ENCODE data around the gene MALSU1. TPM values are rescaled to one million over a fixed set of nuclear protein-coding genes. Genes with fewer than 3 reads are reported as not detected.

The MALSU1 gene
- 100 to 1,000 TPM in 1 of 4 donors, 10 to 100 TPM in 2, not detected in 1; 26.2 to 165 (median 50.1) TPM for total RNA-seq

GRCh38 chr7:23298885-23299769, at the start of gene MALSU1:
Gene MALSU1, plus strand, starts transcription at chr7:23299339. Its CDS starts 14 bp downstream, at chr7:23299353.
- Histone ChIP-seq H3K36me3 (peaks cover 0 to 7% (median 0%) of the 10 kb centered on the region in 4 donors), H3K4me3 (peak within 1 kb of the TSS; percentile 72 to 97 (median 82)), H3K27me3 (no peaks in the 10 kb centered on the region), H3K27ac (peak within 1 kb of the TSS; percentile 83 to 91 (median 88)), H3K4me1 (peaks cover 8 to 43% (median 15%) of the 10 kb centered on the region in 4 donors), H3K9me3 (no peaks in the 10 kb centered on the region)
- TF ChIP-seq POLR2AphosphoS5 (IDR thresholded peaks at IDR 0.05) (peak; percentile 91 to 93 (median 92)), POLR2A (IDR thresholded peaks at IDR 0.05) (peak; percentile 88), EP300 (IDR thresholded peaks at IDR 0.05; ENCODE audit: low read depth) (no peak)
- WGBS, 2 donors (ENCODE audit: low coverage in 1 of 2), result 3 to 40% methylated on average over 1 to 55 of the region's 59 CpGs
- in situ Hi-C loops (cut with MboI; ENCODE audit: low pct_ligation_motif_present in 1 of 4, low pct_unique_long_range_greater_than_20kb in 1 of 4, low sequenced_read_pairs in 3 of 4) (loop anchor here in 1 of 4 donors (10.0 kb wide), 1 partner anchor 114 kb away; the partner anchor contains the start of gene NUP42), intact Hi-C loops (cut with DNase I; ENCODE audit: low total_unique reads) (no loop called here)
- DNase-seq, result peak; percentile 98

GRCh38 chr7:23249486-23249885, 49.7 kb upstream of the MALSU1 start:
- in situ Hi-C loops (cut with MboI; ENCODE audit: low pct_ligation_motif_present in 1 of 4, low pct_unique_long_range_greater_than_20kb in 1 of 4, low sequenced_read_pairs in 3 of 4), result no loop called here
- Histone ChIP-seq H3K4me1 (no peaks in the 10 kb centered on the region), H3K36me3 (no peaks in the 10 kb centered on the region), H3K9me3 (no peaks in the 10 kb centered on the region), H3K27me3 (peaks cover 60% of the 10 kb centered on the region), H3K4me3 (no peak overlapping the region), H3K27ac (no peak overlapping the region)
- no peak for TF ChIP-seq POLR2A (IDR thresholded peaks at IDR 0.05)
- TF ChIP-seq POLR2AphosphoS5 (IDR thresholded peaks at IDR 0.05), result no peak
- TF ChIP-seq EP300 (IDR thresholded peaks at IDR 0.05; ENCODE audit: low read depth), result no peak
- no peak for TF ChIP-seq CTCF (IDR thresholded peaks at IDR 0.05)
- DNase-seq, result no peak
- intact Hi-C loops (cut with DNase I; ENCODE audit: low total_unique reads), result loop anchor here (10.0 kb wide), 1 partner anchor 65 kb away; the partner anchor contains the start of gene NUP42

GRCh38 chr7:23254051-23254681, 45.0 kb upstream of the MALSU1 start:
- WGBS, 2 donors (ENCODE audit: low coverage in 1 of 2), result 87% methylated on average over 7 of the region's 7 CpGs; no CpG with 5 or more reads in 1 of the 2 donors
- in situ Hi-C loops (cut with MboI; ENCODE audit: low pct_ligation_motif_present in 1 of 4, low pct_unique_long_range_greater_than_20kb in 1 of 4, low sequenced_read_pairs in 3 of 4) (no loop called here), intact Hi-C loops (cut with DNase I; ENCODE audit: low total_unique reads) (no loop called here)
- no peak overlapping the region for H3K27ac ChIP-seq
- no peak overlapping the region for H3K4me3 ChIP-seq
- no peak for DNase-seq
- TF ChIP-seq EP300 (IDR thresholded peaks at IDR 0.05; ENCODE audit: low read depth) (no peak), POLR2A (IDR thresholded peaks at IDR 0.05) (no peak), CTCF (IDR thresholded peaks at IDR 0.05) (no peak), POLR2AphosphoS5 (IDR thresholded peaks at IDR 0.05) (no peak)
- no peaks in the 10 kb centered on the region for H3K4me1 ChIP-seq
- no peaks in the 10 kb centered on the region for H3K36me3 ChIP-seq
- no peaks in the 10 kb centered on the region for H3K9me3 ChIP-seq
- H3K27me3 ChIP-seq, result peaks cover 32% of the 10 kb centered on the region

DNA sequence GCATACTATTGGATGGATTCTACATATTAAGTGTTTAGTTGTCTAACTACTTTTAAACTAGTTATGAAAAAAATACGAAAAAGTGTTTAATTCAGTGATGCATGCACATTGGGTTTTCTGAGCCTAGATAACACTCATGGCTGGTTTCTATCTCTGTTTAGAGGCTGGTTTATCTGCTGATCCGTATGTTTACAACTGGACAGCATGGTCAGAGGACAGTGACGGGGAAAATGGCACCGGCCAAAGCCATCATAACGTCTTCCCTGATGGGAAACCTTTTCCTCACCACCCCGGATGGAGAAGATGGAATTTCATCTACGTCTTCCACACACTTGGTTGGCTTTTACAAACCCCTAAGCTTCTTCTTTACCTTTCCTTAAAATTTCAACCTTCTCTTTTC, 42.4 kb upstream of the MALSU1 start:
- intact Hi-C loops (cut with DNase I; ENCODE audit: low total_unique reads), result no loop called here
- 76 to 84% methylated on average over 5 to 7 of the region's 7 CpGs for WGBS, 2 donors (ENCODE audit: low coverage in 1 of 2)
- Histone ChIP-seq H3K27me3 (peaks cover 13% of the 10 kb centered on the region), H3K4me3 (no peak overlapping the region), H3K36me3 (no peaks in the 10 kb centered on the region), H3K9me3 (no peaks in the 10 kb centered on the region), H3K4me1 (no peaks in the 10 kb centered on the region), H3K27ac (no peak overlapping the region)
- in situ Hi-C loops (cut with MboI; ENCODE audit: low pct_ligation_motif_present in 1 of 4, low pct_unique_long_range_greater_than_20kb in 1 of 4, low sequenced_read_pairs in 3 of 4), result no loop called here
- DNase-seq, result no peak
- TF ChIP-seq EP300 (IDR thresholded peaks at IDR 0.05; ENCODE audit: low read depth), result no peak
- no peak for TF ChIP-seq POLR2A (IDR thresholded peaks at IDR 0.05)
- TF ChIP-seq CTCF (IDR thresholded peaks at IDR 0.05), result no peak
- TF ChIP-seq POLR2AphosphoS5 (IDR thresholded peaks at IDR 0.05), result no peak

Data from transverse colon (tissue), 4 donors.